HG03045 (cell line): ENCODE measurements around the gene UGDH.
"Not testable (repeated sequence)": the region's sequence is repeated elsewhere in the genome, so short reads cannot be mapped to it uniquely, and the experiment has no call there.

ENCODE experiments used
- ATAC-seq: cut with Tn5 transposase; IDR thresholded peaks from one replicate; pipeline ENCODE4 v1.9.1; 2021; ENCODE audit warnings: mild to moderate bottlenecking, moderate library complexity; ENCODE audit not compliant: unreplicated experiment

Gene UGDH

DNA sequence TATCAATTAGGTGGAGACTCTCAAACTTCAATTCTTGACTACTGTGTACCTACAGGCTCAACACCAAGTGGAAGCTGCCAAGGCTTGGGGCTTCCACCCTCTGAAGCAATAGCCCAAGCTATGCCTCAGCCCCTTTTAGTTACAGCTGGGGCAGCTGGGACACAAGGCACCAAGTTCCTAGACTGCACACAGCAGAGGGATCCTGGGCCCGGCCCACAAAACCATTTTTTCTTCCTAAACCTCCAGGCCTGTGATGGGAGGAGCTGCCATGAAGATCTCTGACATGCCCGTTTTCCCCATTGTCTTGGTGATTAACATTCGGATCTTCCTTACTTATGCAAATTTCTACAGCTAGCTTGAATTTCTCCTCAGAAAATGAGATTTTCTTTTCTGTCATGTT is 3.4 kb upstream of the UGDH start:
- ATAC-seq: no peak

DNA sequence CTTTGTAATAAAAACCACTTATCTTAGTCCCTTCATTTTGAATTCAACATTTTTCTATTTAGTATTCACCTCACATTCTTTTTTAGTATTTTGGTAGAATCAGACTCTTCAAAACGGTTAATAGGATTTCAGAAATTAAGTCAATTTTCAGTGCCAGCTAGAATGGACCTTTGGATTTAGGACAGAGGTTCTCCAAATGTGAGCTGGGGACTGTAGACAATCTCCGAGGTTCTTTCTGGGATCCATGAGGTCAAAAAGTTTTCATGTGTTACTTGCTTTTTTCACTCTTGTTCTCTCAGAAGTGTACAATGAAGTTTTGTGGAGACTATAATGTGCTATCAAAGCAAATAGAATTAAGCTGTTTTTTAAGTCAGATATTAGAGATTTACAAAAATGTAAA is 2.3 kb upstream of the UGDH start:
- ATAC-seq: no peak

DNA sequence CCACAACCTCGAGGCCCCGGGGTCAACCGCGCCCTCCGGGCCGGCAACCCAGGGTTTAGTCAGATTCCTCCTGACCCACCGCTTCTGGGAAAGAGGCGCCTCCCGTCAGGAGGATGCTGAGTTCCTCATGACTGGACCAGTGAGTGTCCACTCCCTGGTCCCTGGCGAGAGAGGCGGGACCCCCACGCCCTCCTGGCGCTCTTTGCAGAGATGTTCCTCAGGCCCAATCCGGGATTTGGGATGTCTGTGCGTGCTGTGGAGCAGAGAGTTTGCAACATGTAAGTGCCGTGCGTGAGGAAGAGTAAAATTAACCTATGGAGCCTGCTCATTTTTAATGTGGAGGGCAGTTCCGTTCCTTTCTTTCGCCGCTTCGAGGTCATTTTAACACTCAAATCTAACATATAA is 824 bp upstream of the UGDH start:
- ATAC-seq: no peak

DNA sequence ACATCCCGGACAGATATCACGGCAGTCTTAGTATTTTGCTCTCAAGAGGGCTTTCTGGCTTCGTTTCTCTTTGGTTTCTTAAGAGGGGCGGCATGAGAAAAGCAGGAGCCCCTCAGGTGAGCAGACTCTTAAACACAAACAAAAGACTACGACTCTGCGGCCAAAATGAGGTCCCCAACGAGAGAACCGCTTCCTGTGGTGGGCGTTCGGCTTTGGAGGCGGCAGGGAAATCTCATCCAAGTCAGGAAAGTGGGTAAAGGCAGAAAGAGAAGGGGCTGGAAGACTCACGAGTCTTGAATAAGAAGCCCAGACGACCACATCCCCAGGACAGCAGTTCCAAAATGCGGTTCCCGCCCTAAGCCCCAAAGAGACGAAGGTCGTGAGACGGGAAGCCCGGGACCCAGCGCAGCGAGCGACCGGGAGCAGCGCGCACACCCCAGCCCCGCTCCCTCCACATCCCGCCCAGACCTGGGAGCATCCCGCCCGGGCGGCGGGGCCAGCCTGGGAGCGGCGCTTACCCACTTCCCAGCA is 409 bp downstream of the UGDH start:
- peak; percentile 4 for ATAC-seq

DNA sequence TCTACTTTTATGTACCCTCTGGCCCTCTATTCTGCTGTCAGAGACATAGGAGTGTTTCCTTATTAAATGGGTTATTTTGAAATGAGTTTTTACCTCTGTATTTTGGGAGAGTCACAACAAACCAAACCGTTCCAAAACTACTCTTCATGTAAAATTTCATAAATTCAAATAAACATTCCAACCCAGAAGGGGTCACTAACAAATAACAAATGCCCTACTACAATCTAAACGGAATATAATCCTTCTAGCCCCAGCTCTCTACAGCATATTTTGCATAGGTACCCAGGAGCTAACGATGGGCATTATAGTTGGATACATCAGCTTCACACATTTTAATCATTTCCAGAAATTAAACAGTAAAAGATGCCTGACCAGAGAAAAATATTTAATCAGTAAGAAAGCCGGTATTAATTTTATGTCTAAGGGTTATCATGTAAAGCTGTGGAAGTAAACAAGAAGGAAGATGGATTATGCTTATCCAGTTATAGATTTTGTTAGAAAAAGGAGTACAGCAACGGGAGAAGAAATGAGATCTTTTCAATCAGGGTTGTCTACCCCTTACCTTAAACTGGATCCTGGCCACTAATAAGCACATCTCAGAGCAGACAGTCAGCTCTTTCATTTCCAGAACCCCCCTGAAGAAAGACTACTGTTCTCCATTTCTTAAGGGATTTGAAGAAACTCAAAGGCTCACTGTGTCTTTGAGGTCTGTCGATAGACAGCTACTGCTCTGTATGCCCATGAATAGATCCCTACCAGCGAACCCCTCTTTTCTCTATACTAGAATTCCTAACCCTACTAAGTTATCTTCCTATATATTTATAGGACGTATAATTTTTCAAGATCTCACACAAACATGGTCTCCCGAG is 1.2 kb downstream of the UGDH start:
- no peak for ATAC-seq

DNA sequence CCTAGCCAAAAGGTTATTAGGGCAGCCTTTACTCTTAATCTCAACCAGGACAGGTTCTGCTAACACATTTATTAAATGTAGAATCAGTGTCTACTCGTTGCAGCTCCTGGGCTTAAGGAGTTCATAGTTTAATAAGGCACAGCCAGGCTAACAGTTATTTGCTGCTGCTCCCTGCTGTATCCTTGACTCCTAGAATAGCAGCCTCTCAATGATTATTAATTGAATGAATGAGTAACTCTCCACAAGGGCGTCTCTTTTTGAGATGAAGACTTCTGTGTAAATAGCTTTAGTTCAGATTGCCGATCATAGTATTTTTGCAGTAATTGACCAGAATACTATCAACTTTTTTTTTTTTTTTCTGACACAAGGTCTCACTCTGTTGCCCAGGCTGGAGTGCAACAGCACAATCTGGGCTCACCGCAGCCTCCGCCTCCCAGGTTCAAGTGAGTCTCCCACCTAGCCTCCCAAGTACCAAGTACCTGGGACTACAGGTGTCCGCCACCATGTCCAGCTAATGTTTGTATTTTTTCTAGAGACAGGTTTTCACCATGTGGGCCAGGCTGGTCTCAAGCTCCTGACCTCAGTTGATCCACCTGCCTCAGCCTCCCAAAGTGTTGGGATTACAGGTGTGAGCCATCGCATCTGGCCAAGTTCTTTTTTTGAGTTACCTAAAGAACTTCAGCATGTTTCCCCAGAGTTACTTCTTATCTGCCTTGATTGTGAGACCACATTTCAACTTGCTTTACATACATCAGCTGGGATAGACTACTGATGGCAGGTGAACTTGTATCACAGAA is 2.9 kb downstream of the UGDH start:
- no peak for ATAC-seq

DNA sequence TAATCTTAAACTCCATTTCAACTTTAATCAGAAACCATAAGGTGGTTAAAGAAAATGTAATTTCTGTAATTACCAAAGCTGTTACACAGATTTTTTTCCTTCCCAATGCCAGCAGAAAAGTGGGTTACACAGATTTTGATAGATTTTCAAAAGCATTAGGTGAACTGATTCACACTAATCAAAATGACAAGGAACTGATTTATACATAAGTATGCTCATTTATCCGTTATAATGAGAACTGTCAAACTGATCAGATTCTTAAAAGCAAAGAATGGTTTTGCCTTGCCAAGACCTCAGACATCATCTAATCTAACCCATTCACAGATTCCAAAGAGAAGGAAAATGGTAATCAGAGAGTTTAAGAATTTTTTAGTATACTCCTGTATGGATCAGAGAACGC is 5.2 kb downstream of the UGDH start:
- ATAC-seq: no peak

DNA sequence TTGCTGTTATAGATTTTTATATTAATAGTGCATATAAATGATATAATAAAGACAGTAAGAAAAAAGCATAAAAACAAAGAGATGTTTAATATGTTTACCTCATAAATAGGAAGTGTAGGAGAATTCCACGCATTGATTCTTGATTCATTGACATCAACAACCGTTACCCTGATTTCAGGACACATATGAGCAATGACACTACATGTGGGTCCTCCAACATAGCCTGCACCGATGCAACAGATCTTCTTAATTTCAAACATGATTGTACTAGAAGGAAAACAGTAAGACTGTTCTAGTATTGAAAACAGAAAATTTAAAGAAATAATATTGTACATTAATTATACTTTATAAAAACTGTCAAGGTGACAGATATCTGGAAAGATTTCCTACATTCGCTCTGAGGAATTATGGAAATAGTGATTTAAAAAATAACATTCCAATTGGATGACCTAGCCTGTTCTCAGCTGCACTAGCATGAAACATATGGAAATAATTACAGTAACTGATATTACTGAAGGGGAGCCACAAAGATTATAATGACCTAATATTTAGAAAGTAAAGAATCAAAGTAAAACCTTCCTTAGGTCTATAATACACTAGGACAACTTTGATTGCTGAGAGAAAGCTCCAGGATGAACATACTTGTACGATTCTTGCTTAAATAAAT is 5.9 kb downstream of the UGDH start:
- no peak for ATAC-seq

DNA sequence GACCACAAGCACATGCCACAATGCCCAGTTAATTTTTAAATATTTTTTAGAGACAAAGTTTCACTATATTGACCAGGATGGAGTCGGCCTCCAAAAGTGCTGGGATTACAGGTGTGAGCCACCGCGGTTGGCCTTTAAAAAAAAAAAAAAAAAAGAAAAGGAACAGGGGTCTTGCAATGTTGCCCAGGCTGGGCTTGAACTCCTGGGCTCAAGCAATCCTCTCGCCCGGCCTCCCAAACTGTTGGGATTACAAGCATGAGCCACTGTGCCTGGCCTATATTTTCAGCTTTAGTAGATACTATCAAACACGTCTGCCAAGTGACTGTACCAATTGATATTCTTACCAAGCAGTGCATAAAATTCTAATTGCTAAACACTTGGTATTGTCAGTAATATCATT is 8.8 kb downstream of the UGDH start:
- ATAC-seq: no peak

DNA sequence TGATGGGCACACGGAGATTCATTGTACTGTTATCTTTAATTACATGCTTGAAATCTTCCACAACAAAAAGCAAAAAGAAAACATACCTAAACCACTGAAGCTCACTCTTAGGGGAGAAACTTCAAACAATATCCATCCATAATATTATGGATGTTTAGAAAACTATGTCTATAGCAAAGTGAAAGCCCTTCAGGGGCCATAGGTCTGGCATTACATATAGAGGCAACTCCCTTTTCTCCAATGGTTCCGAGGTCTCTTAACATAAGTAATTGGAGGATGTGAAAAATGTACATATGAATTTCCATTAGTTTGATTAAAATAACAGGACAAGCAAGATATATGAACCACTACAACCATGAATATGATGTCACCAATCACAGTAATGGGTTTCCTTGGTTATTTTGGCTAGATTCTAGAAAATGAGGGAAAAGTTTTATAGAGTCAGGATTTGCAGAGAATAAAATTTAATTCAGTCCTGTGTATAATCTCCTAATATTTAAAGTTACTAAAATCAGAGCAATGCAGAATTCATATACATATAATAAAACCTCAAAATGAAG is 10.8 kb downstream of the UGDH start:
- ATAC-seq: no peak

DNA sequence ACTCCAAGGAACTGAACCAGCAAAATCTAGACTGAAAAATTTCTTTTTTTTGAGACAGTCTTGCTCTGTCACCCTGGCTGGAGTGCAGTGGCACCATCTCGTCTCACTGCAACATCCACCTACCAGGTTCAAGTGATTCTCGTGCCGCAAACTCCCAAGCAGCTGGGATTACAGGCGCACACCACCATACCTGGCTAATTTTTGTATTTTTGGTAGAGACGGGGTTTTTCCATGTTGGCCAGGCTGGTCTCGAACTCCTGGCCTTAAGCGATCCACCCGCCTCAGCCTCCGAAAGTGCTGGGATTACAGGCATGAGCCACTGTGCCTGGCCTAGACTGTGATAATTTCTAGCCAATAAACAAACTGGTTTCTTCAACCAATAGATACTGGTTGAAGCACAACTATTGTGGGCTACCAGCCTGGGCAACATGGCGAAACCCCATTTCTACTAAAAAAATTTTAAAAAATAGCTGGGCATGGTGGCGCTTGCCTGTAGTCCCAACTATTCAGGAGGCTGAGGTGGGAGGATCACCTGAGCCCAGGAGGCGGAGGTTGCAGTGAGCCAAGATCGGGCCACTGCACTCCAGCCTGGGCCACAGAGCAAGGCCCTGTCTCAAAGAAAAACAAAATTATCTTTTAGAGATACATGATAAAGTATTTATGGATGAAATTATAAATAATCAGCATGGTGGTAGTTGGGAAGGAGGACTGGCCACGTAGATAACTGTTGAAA is 11.4 kb downstream of the UGDH start:
- not testable (repeated sequence) for ATAC-seq

DNA sequence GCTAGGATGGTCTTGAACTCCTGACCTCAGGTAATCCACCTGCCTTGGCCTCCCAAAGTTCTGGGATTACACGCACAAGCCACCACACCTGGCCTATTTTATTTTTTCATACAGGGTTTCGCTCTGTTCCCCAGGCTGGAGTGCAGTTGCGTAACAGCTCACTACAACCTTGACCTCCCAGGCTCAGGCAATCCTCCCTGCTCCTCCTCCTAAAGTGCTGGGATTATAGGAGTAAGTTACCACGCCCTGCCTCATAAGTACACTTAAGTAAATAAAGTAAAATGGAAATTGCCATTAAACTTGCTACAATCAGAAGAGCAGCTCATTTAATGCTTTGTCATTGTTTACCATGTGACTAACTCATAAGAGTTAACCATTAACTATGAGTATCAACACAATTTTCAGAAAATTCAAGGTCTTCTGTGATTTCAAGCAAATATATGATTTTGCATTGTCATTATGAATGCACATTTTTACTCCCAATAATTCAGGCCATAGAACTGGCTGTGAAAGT is 12.3 kb downstream of the UGDH start:
- no peak for ATAC-seq

DNA sequence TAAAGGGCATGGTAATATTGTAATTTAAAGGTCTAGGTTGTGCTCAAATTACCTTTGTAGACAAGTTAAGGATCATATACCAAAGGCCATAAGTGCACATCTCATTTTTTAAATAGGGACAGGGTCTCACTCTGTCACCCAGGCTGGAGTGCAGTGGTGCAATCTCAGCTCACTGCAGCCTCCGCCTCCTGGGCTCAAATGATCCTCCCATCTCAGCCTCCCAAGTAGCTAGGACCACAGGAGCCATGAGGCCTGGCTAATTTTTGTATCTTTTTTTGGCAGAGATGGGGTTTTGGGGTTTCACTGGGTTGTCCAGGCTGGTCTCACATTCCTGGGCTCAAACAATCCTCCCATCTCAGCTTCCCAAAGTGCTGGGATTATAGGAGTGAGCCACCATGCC is 13.0 kb downstream of the UGDH start:
- ATAC-seq: not testable (repeated sequence)

DNA sequence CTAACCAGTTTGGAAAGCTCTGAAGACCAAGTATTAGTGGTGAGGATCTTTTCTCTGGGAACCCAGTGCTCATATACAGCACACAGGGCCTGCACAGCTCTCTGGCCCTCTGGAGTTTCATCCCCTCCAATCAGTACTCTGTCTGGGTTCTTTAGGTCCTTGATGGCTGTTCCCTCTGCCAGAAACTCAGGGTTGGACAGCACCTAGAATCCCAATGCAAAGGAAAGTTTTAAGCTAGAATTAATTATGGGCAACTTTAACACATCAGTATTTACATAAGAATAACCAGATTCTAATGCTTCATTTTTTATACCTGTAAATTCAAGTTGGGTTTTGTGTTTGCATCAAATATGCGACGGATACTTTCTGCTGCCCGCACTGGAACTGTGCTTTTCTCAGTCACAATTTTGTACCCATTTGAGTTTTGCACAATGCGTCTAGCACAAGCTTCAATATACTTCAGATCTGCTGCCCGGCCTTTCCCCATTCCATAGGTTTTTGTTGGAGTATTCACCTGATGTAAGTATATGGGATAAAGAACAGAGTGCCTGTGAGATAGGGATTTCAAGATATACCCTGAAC is 16.8 kb downstream of the UGDH start:
- ATAC-seq: no peak

DNA sequence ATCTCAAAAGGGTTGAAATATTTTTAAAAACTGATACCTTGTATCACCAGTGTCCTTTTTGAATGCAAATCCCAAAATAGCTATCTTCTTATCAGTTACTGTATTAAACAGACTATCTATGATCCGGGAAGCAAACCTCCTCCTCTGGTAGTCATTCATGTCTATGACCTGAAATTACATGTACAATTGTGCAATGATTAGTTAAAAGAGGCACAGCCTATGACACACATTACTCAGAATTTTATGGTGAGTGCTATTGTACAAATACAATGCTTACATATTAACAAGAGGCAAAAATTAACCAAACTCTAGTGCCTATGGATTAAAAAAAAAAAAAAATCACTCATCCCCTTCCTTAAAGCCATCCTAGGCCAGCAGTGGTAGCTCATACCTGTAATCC is 21.7 kb downstream of the UGDH start:
- no peak for ATAC-seq

DNA sequence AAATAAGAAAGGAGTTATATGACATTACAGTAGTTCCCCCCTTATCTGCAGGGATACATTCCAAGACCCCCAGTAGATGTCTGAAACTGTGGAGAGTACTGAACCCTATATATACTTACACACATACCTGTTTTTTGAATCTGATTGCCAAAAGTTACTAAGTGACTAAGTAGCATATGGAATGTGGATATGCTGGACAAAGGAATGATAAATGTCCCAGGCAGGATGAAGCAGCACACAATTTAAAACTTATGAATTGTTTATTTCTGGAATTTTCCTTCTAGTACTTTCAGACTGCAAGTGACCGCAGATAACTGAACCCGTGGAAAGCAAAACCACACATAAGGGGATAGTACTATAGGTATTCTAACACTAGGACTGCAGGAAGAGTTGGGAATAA is 22.7 kb downstream of the UGDH start:
- no peak for ATAC-seq

DNA sequence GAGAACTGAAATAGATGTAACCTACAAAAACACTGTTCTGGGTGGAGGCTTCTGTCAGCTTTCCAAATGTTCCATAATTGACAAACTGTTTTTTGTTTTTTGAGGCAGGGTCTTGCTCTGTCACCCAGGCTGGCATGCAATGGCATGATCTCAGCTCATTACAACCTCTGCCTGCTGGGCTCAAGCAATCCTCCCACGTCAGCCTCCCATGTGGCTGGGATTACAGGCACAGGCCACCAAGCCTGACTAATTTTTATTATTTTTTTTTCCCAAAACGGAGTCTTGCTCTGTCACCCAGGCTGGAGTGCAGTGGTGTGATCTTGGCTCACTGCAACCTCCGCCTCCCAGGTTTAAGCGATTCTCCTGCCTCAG is 24.6 kb downstream of the UGDH start:
- ATAC-seq: not testable (repeated sequence)

DNA sequence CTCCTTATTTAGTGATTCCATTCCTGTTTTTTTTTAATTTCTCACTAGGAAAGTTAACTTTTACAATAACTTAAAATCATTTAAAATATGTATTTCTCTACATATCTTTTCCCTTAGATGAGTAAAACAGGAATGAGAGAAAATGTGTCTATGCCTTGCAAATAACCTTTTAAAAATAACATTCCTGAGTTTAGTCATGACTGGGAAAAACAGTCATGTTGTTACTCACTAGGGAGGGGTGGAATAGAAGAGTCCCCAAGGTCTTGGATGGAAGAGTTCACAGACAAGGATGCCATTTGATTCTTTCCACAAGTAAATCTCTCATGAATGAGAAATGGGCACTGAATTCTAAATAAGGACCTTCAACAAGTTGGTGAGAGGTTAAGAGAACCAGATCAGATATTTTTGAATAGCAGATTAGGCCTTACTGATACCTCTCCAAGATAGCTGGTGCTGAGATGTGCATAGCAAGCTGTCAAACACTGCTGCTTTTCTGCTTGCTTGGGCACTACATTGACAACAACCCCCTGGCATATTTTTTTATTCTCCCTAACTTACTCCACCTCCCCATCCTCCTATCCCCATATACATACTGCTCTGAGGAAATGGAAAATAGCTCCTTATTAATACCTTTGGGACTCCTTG is 25.1 kb downstream of the UGDH start:
- ATAC-seq: no peak

DNA sequence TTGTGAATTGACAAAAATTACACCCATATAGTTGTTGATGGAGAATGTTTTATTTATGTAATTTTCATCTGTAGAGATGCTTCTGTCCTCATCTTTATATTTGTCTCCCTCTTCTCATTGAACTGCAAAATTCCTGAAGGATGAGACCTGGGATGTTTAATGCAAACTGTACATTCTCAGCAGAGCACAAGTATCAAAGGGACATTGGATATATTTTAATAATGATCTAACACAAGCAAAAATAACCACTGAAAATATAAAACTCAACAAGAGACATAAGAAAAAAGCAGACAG is 28.6 kb downstream of the UGDH start:
- no peak for ATAC-seq
